HCT116 (cell line): ENCODE data around the gene RIMBP2. TPM values are rescaled to one million over a fixed set of nuclear protein-coding genes. Genes with fewer than 3 reads are reported as not detected.

Experiments
- ATAC-seq: fragments of 200-7000 bp; cut with Tn5 transposase; 2 replicates; pipeline ENCODE4 v1.9.1; 2020; ENCODE audit warnings: mild to moderate bottlenecking, moderate library complexity
- BruUV-seq: library from RNA; stranded (reverse); fragments of 400-500 nt; replicated peaks from 2 replicates; lab custom pipeline; 2021; lab: Mats Ljungman, UMichigan
- CTCF ChIA-PET: fragments of 300-600 bp; sonication (Branson Sonifier 250); formaldehyde crosslinking; loops from one replicate; lab custom pipeline; 2021; ENCODE audit warnings: antibody characterized with exemption; lab: Charles Lee
- POLR2A ChIA-PET: fragments of 300-600, 350-600 bp; sonication (Branson Sonifier 250); formaldehyde crosslinking; loops from one replicate; lab custom pipeline; 2021; ENCODE audit warnings: antibody characterized with exemption; lab: Charles Lee
- RAD21 ChIA-PET, 2 experiments: fragments of 300-600 bp; sonication (Branson Sonifier 250); formaldehyde crosslinking; loops; one replicate each; lab custom pipeline; 2023; ENCODE audit warnings: low total read pairs in 2 of 2; ENCODE audit not compliant: uncharacterized antibody in 2 of 2, unreplicated experiment in 2 of 2, low non-redundant PET in 1 of 2; lab: Charles Lee
- DNase-seq: peaks from one replicate; pipeline ENCODE4 v3.0.0-alpha.2; 2010; ENCODE audit warnings: low read depth, low spot score
- H2AFZ ChIP-seq: fragments of 200-600 bp; shearing (Covaris generic), sonication (generic); 2 replicates; pipeline ENCODE4 v1.6.1; 2017; ENCODE audit warnings: low read depth, mixed run types, mixed read lengths, antibody characterized with exemption, low read length; ENCODE audit not compliant: poor library complexity, severe bottlenecking
- H3K27ac ChIP-seq: 2 replicates; pipeline ENCODE4 v1.5.1; 2012; ENCODE audit warnings: low read depth, low read length
- H3K27me3 ChIP-seq: fragments of 200-600 bp; sonication (generic); 2 replicates; pipeline ENCODE4 v1.6.1; 2016; ENCODE audit warnings: mixed run types, low read length, mixed read lengths; ENCODE audit not compliant: insufficient read depth
- H3K36me3 ChIP-seq, 2 experiments: fragments of 200-500 bp in 1 of 2; fragments of 200-600 bp in 1 of 2; sonication (Bioruptor generic) in 1 of 2; sonication (generic) in 1 of 2; 2 replicates each; pipeline versions ENCODE4 v1.5.1 to v1.6.1; 2014 to 2016; ENCODE audit warnings: low read length in 2 of 2, inconsistent platforms in 1 of 2, mixed read lengths in 1 of 2, mixed run types in 1 of 2; ENCODE audit not compliant: insufficient read depth in 2 of 2, control insufficient read depth in 1 of 2
- H3K4me1 ChIP-seq, 2 experiments: fragments of 200-600 bp in 1 of 2; sonication (generic) in 1 of 2; 2 replicates each; pipeline versions ENCODE4 v1.5.1 to v1.6.1; 2012 to 2017; ENCODE audit warnings: low read length in 2 of 2, inconsistent platforms in 1 of 2, mild to moderate bottlenecking in 1 of 2, mixed read lengths in 1 of 2, mixed run types in 1 of 2, moderate library complexity in 1 of 2; ENCODE audit not compliant: insufficient read depth in 2 of 2, control insufficient read depth in 1 of 2
- H3K4me2 ChIP-seq: fragments of 200-600 bp; sonication (generic); 2 replicates; pipeline ENCODE4 v1.6.1; 2017; ENCODE audit warnings: mixed run types, low read length, mixed read lengths
- H3K4me3 ChIP-seq, 2 experiments: fragments of 200-600 bp in 1 of 2; sonication (generic) in 1 of 2; replicated peaks in 1 of 2; 2 replicates each; pipeline ENCODE4 v1.5.1; 2011 to 2016; ENCODE audit warnings: low read length in 2 of 2, control low read depth in 1 of 2, low read depth in 1 of 2, mild to moderate bottlenecking in 1 of 2, mixed read lengths in 1 of 2, mixed run types in 1 of 2
- H3K79me2 ChIP-seq: fragments of 200-600 bp; sonication (generic); 2 replicates; pipeline ENCODE4 v1.6.1; 2017; ENCODE audit warnings: mild to moderate bottlenecking, mixed run types, low read length, moderate library complexity, mixed read lengths; ENCODE audit not compliant: insufficient read depth
- H3K9ac ChIP-seq: fragments of 200-600 bp; sonication (generic); 2 replicates; pipeline ENCODE4 v1.6.1; 2016; ENCODE audit warnings: low read length, mixed read lengths
- H3K9me2 ChIP-seq: fragments of 200-600 bp; sonication (generic), shearing (Covaris generic); 2 replicates; pipeline ENCODE4 v1.6.1; 2017; ENCODE audit warnings: mixed run types, mild to moderate bottlenecking, moderate library complexity; ENCODE audit not compliant: insufficient read depth
- H3K9me3 ChIP-seq, 2 experiments: fragments of 200-500 bp in 1 of 2; fragments of 200-600 bp in 1 of 2; sonication (Bioruptor generic) in 1 of 2; sonication (generic) in 1 of 2; 2 replicates each; pipeline ENCODE4 v1.6.1; 2014 to 2017; ENCODE audit warnings: low read length in 2 of 2, mixed read lengths in 2 of 2, inconsistent platforms in 1 of 2, low read depth in 1 of 2, mild to moderate bottlenecking in 1 of 2, mixed run types in 1 of 2, moderate library complexity in 1 of 2; ENCODE audit not compliant: control insufficient read depth in 1 of 2, insufficient read depth in 1 of 2
- H4K20me1 ChIP-seq: fragments of 200-600 bp; sonication (generic), shearing (Covaris generic); 2 replicates; pipeline ENCODE4 v1.6.1; 2017; ENCODE audit warnings: mixed run types, mild to moderate bottlenecking, moderate library complexity; ENCODE audit not compliant: insufficient read depth
- ATF3 ChIP-seq: IDR thresholded peaks from 2 replicates; pipeline ENCODE4 v1.6.1; 2012
- CBX3 ChIP-seq: IDR thresholded peaks from 2 replicates; pipeline ENCODE4 v1.6.1; 2012; ENCODE audit warnings: low read depth
- CEBPB ChIP-seq: IDR thresholded peaks from 2 replicates; pipeline ENCODE4 v1.6.1; 2012; ENCODE audit warnings: low read depth
- CTCF ChIP-seq, 3 experiments: fragments of 200-600 bp in 1 of 3; sonication (generic) in 1 of 3; IDR thresholded peaks in 2 of 3; conservative IDR thresholded peaks in 1 of 3; 2 replicates each; pipeline ENCODE4 v1.5.1; 2012 to 2017; ENCODE audit warnings: low read depth in 2 of 3, low read length in 2 of 3, antibody characterized with exemption in 1 of 3, borderline replicate concordance in 1 of 3, control low read depth in 1 of 3, mild to moderate bottlenecking in 1 of 3, mixed read lengths in 1 of 3, mixed run types in 1 of 3, moderate library complexity in 1 of 3; ENCODE audit not compliant: insufficient read depth in 1 of 3
- EGR1 ChIP-seq: IDR thresholded peaks from 2 replicates; pipeline ENCODE4 v1.6.1; 2012; ENCODE audit warnings: low read depth
- ELF1 ChIP-seq: IDR thresholded peaks from 2 replicates; pipeline ENCODE4 v1.6.1; 2012; ENCODE audit warnings: low read depth, borderline replicate concordance
- EZH2 ChIP-seq: fragments of 200-600 bp; sonication (generic); IDR thresholded peaks from 2 replicates; pipeline ENCODE4 v1.6.1; 2017; ENCODE audit warnings: antibody characterized with exemption, mixed run types
- FOSL1 ChIP-seq: IDR thresholded peaks from 2 replicates; pipeline ENCODE4 v1.6.1; 2012; ENCODE audit warnings: low read depth
- MAX ChIP-seq: IDR thresholded peaks from 2 replicates; pipeline ENCODE4 v1.6.1; 2012
- POLR2A ChIP-seq: IDR thresholded peaks from 2 replicates; pipeline ENCODE4 v1.7.0; 2011; ENCODE audit warnings: borderline replicate concordance; ENCODE audit not compliant: insufficient read depth, insufficient read length; ENCODE audit errors: extremely low read depth
- POLR2AphosphoS5 ChIP-seq: IDR thresholded peaks from 2 replicates; pipeline ENCODE4 v1.6.1; 2011; ENCODE audit warnings: mild to moderate bottlenecking, low read depth, low read length, moderate library complexity
- RAD21 ChIP-seq: IDR thresholded peaks from 2 replicates; pipeline ENCODE4 v1.6.1; 2012; ENCODE audit warnings: low read depth, mild to moderate bottlenecking
- SIN3A ChIP-seq: IDR thresholded peaks from 2 replicates; pipeline ENCODE4 v1.6.1; 2012; ENCODE audit warnings: low read depth
- SRF ChIP-seq: IDR thresholded peaks from 2 replicates; pipeline ENCODE4 v1.6.1; 2012; ENCODE audit warnings: low read depth
- TCF7L2 ChIP-seq: IDR thresholded peaks from 2 replicates; pipeline ENCODE4 v1.7.0; 2011; ENCODE audit warnings: borderline replicate concordance, inconsistent platforms; ENCODE audit not compliant: insufficient read depth, insufficient read length; ENCODE audit errors: extremely low read depth
- YY1 ChIP-seq: IDR thresholded peaks from 2 replicates; pipeline ENCODE4 v1.6.1; 2011; ENCODE audit warnings: low read length, low read depth, moderate library complexity, mild to moderate bottlenecking; ENCODE audit not compliant: insufficient replicate concordance; ENCODE audit errors: extremely low read depth
- ZFX ChIP-seq: fragments of 450-650 bp; IDR thresholded peaks from 2 replicates; pipeline ENCODE4 v1.6.1; 2017
- ZNF274 ChIP-seq: fragments of 200-500 bp; sonication (Bioruptor generic); IDR thresholded peaks from 2 replicates; pipeline ENCODE4 v1.6.1; 2014; ENCODE audit warnings: mild to moderate bottlenecking, low read depth, low read length, inconsistent platforms
- intact Hi-C: fragments of 100-400 bp; cut with micrococcal nuclease; formaldehyde crosslinking; loops from 2 replicates; pipeline ENCODE4 v1.10.0; 2022
- total RNA-seq: library from RNA; stranded (reverse); gene quantifications from one replicate; pipeline ENCODE4 v1.2.1, GENCODE V29; 2021; ENCODE audit not compliant: unreplicated experiment

The RIMBP2 gene
- total RNA-seq, 1 experiment from 2014 or later = not detected

- Histone ChIP-seq H2AFZ (no peak overlapping the region), H3K4me3 (no peak overlapping the region), H3K79me2 (no peaks in the 10 kb centered on the region), H4K20me1 (no peaks in the 10 kb centered on the region), H3K9me3 (no peaks in the 10 kb centered on the region), H3K27me3 (0 out of 2 replicates have a peak, but pooled peaks cover 3% of the 10 kb centered on the region), H3K4me1 (no peaks in the 10 kb centered on the region), H3K36me3 (no peaks in the 10 kb centered on the region), H3K27ac (no peak overlapping the region), H3K9ac (no peak overlapping the region), H3K9me2 (no peaks in the 10 kb centered on the region), H3K4me2 (no peak overlapping the region)
- intact Hi-C loops = no loop called here
- no peak for DNase-seq
- no TSS peak for BruUV-seq
- POLR2A ChIA-PET = no interaction called here
- TF ChIP-seq POLR2A (no peak), TCF7L2 (no peak), ELF1 (no peak), EZH2 (no peak)
- no peak for ATAC-seq
- CTCF ChIA-PET = no interaction called here
- RAD21 ChIA-PET = no interaction called here
Measured at GRCh38 chr12:130501821-130502220, 214.3 kb downstream of the RIMBP2 start.

GRCh38 chr12:130500835-130501330 lies 215.2 kb downstream of the RIMBP2 start:
- no TSS peak for BruUV-seq
- 0 out of 2 replicates have a peak, but pooled peaks cover 3% of the 10 kb centered on the region for H3K27me3 ChIP-seq
- no peak for TF ChIP-seq RAD21
- no peak for TF ChIP-seq CBX3
- no peak for TF ChIP-seq SRF
- no peak for TF ChIP-seq TCF7L2
- TF ChIP-seq YY1 = no peak
- no peak for TF ChIP-seq CEBPB
- no peak for TF ChIP-seq SIN3A
- no peak for TF ChIP-seq POLR2A
- no peak for TF ChIP-seq ZNF274
- no peak for TF ChIP-seq POLR2AphosphoS5
- TF ChIP-seq ZFX = no peak
- no peak for TF ChIP-seq MAX
- TF ChIP-seq ATF3 = no peak
- TF ChIP-seq EZH2 = no peak
- TF ChIP-seq CTCF (IDR thresholded peaks at IDR 0.05 in 2 of 3, conservative IDR thresholded peaks at IDR 0.05 in 1 of 3; ENCODE audit: borderline replicate concordance in 1 of 3, insufficient read depth in 1 of 3, low read depth in 2 of 3, low read length in 2 of 3) = no peak
- TF ChIP-seq FOSL1 = no peak
- no peak for TF ChIP-seq EGR1

More at GRCh38 chr12:130500835-130501330, 215.2 kb downstream of the RIMBP2 start:
- no peak for ATAC-seq
- Histone ChIP-seq H3K4me3 (no peak overlapping the region), H3K27ac (no peak overlapping the region), H3K9me3 (no peaks in the 10 kb centered on the region), H3K4me1 (no peaks in the 10 kb centered on the region), H3K79me2 (no peaks in the 10 kb centered on the region), H2AFZ (no peak overlapping the region), H3K36me3 (no peaks in the 10 kb centered on the region), H4K20me1 (no peaks in the 10 kb centered on the region), H3K4me2 (no peak overlapping the region), H3K9me2 (no peaks in the 10 kb centered on the region), H3K9ac (no peak overlapping the region)
- RAD21 ChIA-PET = no interaction called here
- POLR2A ChIA-PET = no interaction called here
- intact Hi-C loops = no loop called here
- CTCF ChIA-PET = no interaction called here
- DNase-seq = no peak
